ENCODE measurements around the gene HBG2.

DNA sequence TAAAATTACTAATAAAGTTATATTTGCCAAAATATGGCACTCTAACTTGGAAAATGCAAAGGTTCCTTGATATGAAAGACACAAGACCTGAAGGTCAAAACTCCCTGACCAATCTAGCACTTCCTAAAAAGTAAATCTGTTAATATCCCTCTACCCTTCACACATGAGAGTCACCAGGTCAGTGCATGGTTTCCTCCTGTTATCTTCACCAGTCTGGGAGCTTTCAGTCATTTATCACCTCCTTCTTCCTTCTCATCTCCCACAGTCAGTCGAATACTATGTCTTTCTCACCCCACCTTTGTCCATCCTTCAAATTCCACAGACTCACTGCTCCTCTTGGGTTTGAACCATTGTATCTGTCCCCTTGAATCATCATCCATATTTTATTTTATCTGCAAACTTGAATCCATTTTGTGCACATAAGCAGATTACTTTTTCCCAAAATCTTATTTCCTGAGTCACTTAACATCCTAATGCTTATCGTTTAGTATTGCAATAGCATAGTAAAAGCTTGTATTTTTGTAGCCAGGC lies 12.5 kb upstream of the HBG2 start:
- no peak for TF ChIP-seq TAF1 (IDR thresholded peaks at IDR 0.05; ENCODE audit: borderline replicate concordance, insufficient read depth, low read length)
- no peak for TF ChIP-seq SIN3A (IDR thresholded peaks at IDR 0.05; ENCODE audit: borderline replicate concordance, insufficient read depth, low read length)
- TF ChIP-seq, protein P1, sequence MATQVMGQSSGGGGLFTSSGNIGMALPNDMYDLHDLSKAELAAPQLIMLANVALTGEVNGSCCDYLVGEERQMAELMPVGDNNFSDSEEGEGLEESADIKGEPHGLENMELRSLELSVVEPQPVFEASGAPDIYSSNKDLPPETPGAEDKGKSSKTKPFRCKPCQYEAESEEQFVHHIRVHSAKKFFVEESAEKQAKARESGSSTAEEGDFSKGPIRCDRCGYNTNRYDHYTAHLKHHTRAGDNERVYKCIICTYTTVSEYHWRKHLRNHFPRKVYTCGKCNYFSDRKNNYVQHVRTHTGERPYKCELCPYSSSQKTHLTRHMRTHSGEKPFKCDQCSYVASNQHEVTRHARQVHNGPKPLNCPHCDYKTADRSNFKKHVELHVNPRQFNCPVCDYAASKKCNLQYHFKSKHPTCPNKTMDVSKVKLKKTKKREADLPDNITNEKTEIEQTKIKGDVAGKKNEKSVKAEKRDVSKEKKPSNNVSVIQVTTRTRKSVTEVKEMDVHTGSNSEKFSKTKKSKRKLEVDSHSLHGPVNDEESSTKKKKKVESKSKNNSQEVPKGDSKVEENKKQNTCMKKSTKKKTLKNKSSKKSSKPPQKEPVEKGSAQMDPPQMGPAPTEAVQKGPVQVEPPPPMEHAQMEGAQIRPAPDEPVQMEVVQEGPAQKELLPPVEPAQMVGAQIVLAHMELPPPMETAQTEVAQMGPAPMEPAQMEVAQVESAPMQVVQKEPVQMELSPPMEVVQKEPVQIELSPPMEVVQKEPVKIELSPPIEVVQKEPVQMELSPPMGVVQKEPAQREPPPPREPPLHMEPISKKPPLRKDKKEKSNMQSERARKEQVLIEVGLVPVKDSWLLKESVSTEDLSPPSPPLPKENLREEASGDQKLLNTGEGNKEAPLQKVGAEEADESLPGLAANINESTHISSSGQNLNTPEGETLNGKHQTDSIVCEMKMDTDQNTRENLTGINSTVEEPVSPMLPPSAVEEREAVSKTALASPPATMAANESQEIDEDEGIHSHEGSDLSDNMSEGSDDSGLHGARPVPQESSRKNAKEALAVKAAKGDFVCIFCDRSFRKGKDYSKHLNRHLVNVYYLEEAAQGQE (IDR thresholded peaks at IDR 0.05; ENCODE audit: insufficient read depth in 1 of 2, low read depth in 2 of 2, low read length in 2 of 2) = no peak

Measured in PFSK-1 (cell line).